GM19035 (cell line): ENCODE data around the gene TRAFD1.
"Not testable (repeated sequence)": the region's sequence is repeated elsewhere in the genome, so short reads cannot be mapped to it uniquely, and the experiment has no call there.

Experiments used
- ATAC-seq: cut with Tn5 transposase; IDR thresholded peaks from one replicate; pipeline ENCODE4 v1.9.1; 2021; ENCODE audit not compliant: unreplicated experiment

TRAFD1 gene

GRCh38 chr12:112158461-112159145 lies 33.2 kb downstream of the TRAFD1 start:
- not testable (repeated sequence) for ATAC-seq

- ATAC-seq = no peak
Measured at GRCh38 chr12:112159146-112159541, 33.8 kb downstream of the TRAFD1 start.

- no peak for ATAC-seq
Measured at GRCh38 chr12:112160611-112161010, 35.3 kb downstream of the TRAFD1 start.

GRCh38 chr12:112161711-112162110 lies 36.4 kb downstream of the TRAFD1 start:
- ATAC-seq = no peak

- ATAC-seq = no peak
Measured at GRCh38 chr12:112162241-112162790, 37.0 kb downstream of the TRAFD1 start.

GRCh38 chr12:112163056-112163455 lies 37.7 kb downstream of the TRAFD1 start:
- no peak for ATAC-seq

GRCh38 chr12:112163471-112163991 lies 38.2 kb downstream of the TRAFD1 start:
- ATAC-seq = no peak

- no peak for ATAC-seq
Measured at GRCh38 chr12:112164011-112164660, 38.8 kb downstream of the TRAFD1 start.

GRCh38 chr12:112165624-112166023 lies 40.3 kb downstream of the TRAFD1 start:
- ATAC-seq = no peak

- no peak for ATAC-seq
Measured at GRCh38 chr12:112166051-112167015, 41.0 kb downstream of the TRAFD1 start.

- no peak for ATAC-seq
Measured at GRCh38 chr12:112167031-112167461, 41.7 kb downstream of the TRAFD1 start.

- ATAC-seq = no peak
Measured at GRCh38 chr12:112167718-112168525, 42.6 kb downstream of the TRAFD1 start.

GRCh38 chr12:112168561-112168971 lies 43.2 kb downstream of the TRAFD1 start:
- ATAC-seq = no peak

- ATAC-seq = no peak
Measured at GRCh38 chr12:112169161-112169872, 44.0 kb downstream of the TRAFD1 start.

- ATAC-seq = no peak
Measured at GRCh38 chr12:112169966-112170365, 44.6 kb downstream of the TRAFD1 start.

- ATAC-seq = no peak
Measured at GRCh38 chr12:112170376-112170775, 45.0 kb downstream of the TRAFD1 start.

- ATAC-seq = no peak
Measured at GRCh38 chr12:112170971-112171596, 45.7 kb downstream of the TRAFD1 start.

GRCh38 chr12:112172556-112173324 lies 47.4 kb downstream of the TRAFD1 start:
- ATAC-seq = no peak
